Measurements from ENCODE around the gene CPA4.

CPA4 gene

DNA sequence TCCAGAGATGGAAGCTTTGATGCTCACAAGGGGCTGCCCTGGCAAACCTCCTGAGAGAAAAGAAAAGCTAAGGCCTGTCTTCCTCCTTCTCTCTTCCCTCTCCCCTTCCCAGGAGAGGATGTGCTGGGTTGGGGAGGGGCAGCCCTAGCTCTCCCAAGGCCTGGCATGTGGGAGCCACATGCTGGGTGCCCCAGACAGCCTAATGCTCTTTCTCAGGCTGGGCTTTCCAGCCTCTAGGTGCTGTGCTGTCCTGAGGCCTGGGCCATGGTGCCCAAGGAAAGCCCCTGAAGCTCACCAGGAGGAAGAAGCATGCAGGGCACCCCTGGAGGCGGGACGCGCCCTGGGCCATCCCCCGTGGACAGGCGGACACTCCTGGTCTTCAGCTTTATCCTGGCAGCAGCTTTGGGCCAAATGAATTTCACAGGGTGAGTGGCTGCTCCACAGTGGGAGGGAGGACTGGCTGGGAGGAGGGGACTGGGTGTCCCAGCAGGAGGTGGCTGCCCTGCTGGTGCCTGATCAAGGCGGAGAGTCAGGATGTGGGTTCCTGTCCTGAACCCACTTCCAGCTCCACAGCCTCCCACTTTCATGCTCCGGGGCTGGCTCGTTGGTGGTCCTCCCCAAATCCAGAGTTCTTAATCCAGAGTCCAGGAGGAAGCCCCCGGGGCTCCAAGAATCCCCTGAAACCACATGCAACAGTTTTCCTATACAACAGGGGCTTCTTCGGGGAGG lies 53.4 kb downstream of the CPA4 start:
- Mint-ChIP-seq H3K4me3 (no peak overlapping the region), H3K4me1 (peaks cover 57% of the 10 kb centered on the region)
- TF ChIP-seq CTCF (IDR thresholded peaks at IDR 0.05; ENCODE audit: unreplicated experiment in 3 of 3), result no peak

DNA sequence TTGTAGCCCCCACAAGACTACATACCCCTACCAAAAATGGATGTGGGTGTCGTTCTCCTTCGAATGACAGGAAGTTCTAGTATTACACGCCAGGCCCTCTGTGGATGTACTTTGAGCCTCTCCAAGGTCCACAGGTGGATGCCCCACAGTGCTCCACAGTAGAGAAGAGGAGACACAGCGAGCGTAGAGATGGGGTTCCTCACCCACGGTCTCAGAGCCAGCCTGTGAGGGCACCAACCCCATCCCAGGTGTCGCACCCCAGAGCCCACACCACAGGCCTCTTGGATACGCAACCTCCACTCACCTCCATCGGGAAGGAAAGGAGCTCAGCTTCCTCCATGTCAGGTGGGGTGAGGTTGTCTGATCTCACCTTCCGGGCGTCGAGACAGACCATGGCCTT lies 54.0 kb downstream of the CPA4 start:
- H3K27ac Mint-ChIP-seq, result peak overlapping the region in 2 of 3 experiments; percentile 80 to 84
- TF ChIP-seq CTCF (IDR thresholded peaks at IDR 0.05; ENCODE audit: unreplicated experiment in 3 of 3), result no peak
- peaks cover 3% of the 10 kb centered on the region for H3K9me3 Mint-ChIP-seq
- no peaks in the 10 kb centered on the region for H3K27me3 Mint-ChIP-seq (ENCODE audit: low read depth)
- no peaks in the 10 kb centered on the region for H3K36me3 Mint-ChIP-seq (ENCODE audit: low read depth)
- no peak overlapping the region for H3K4me3 Mint-ChIP-seq
- peaks cover 63% of the 10 kb centered on the region for H3K4me1 Mint-ChIP-seq

More for the DNA sequence above, 53.4 kb downstream of the CPA4 start:
- Mint-ChIP-seq H3K27ac (peak overlapping the region; percentile 92 to 97 (median 92)), H3K36me3 (ENCODE audit: low read depth) (no peaks in the 10 kb centered on the region), H3K9me3 (peaks cover 3% of the 10 kb centered on the region), H3K27me3 (ENCODE audit: low read depth) (no peaks in the 10 kb centered on the region)

DNA sequence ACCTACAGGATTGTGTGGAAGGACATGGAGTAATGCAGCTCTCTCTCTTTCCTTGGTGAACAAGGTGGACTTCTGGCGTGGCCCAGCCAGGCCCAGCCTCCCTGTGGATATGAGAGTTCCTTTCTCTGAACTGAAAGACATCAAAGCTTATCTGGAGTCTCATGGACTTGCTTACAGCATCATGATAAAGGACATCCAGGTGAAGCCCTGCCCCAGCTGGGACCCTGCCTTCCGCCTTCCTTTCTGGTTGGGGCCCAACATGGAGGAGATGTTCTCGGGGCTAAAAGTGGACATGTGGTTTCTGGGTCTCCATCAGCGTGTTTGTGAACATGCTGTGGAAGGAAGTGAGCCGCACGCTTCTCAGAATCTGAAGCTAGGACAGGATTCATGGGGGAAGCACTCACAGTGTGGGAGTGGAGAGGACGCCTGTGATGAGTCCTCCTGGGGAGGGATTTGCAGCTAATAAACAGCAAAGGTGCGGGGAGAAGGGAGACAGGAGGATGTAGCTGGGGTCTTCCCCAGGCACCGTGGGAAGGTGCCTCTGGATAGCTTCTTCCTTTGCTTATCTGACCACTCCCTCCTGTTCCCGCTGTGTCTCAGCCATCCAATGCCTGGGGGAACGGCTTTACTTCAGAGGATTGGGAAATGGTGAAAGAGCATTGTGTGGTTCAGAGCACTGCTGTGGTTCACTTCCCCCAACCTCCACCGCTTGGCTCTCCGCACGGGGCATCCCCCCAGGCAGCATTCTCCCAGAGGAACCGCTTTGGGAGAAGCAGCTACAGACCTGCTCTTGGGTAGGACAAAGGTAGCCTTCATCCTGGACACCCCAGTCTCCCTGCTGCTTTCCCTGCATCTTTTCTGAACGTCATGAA lies 57.2 kb downstream of the CPA4 start:
- Mint-ChIP-seq H3K36me3 (ENCODE audit: low read depth) (no peaks in the 10 kb centered on the region), H3K9me3 (no peaks in the 10 kb centered on the region), H3K4me1 (peaks cover 79% of the 10 kb centered on the region), H3K27ac (peak overlapping the region; percentile 95 to 99 (median 99)), H3K27me3 (ENCODE audit: low read depth) (no peaks in the 10 kb centered on the region), H3K4me3 (peak overlapping the region in 2 of 3 experiments; percentile 19 to 53)
- TF ChIP-seq CTCF (IDR thresholded peaks at IDR 0.05; ENCODE audit: unreplicated experiment in 3 of 3), result no peak

- H3K4me1 Mint-ChIP-seq, result peaks cover 79% of the 10 kb centered on the region
- H3K4me3 Mint-ChIP-seq, result peak overlapping the region; percentile 19 to 53 (median 36)
- no peak for TF ChIP-seq CTCF (IDR thresholded peaks at IDR 0.05; ENCODE audit: unreplicated experiment in 3 of 3)
- H3K9me3 Mint-ChIP-seq, result no peaks in the 10 kb centered on the region
- H3K27ac Mint-ChIP-seq, result peak overlapping the region; percentile 95 to 99 (median 99)
- H3K36me3 Mint-ChIP-seq (ENCODE audit: low read depth), result no peaks in the 10 kb centered on the region
- no peaks in the 10 kb centered on the region for H3K27me3 Mint-ChIP-seq (ENCODE audit: low read depth)
These were observed 58.2 kb downstream of the CPA4 start for GRCh38 chr7:130350945-130351790.

DNA sequence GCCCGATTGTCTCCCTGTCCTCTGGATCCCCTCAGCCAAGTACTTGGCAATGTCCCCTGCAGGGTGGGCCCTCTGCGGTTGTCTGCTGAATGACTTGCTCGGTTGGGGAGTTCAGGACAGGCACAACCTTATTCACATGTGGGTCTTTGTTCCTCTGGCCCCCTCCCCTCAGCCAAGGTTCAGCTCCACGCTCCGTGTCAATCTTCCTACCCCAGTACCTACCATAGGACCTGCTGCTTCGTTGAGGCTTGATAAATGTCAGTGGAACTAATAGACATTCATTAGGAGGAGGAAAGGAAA lies 58.8 kb downstream of the CPA4 start:
- H3K4me1 Mint-ChIP-seq, result peaks cover 85% of the 10 kb centered on the region

More for the DNA sequence above, 58.8 kb downstream of the CPA4 start:
- Mint-ChIP-seq H3K27ac (peak overlapping the region; percentile 95 to 99 (median 99)), H3K36me3 (ENCODE audit: low read depth) (no peaks in the 10 kb centered on the region), H3K9me3 (no peaks in the 10 kb centered on the region), H3K27me3 (ENCODE audit: low read depth) (no peaks in the 10 kb centered on the region), H3K4me3 (no peak overlapping the region)
- TF ChIP-seq CTCF (IDR thresholded peaks at IDR 0.05; ENCODE audit: unreplicated experiment in 3 of 3), result no peak

Measured in nephron (organoid).